ENCODE results near the gene KCNQ2.

DNA sequence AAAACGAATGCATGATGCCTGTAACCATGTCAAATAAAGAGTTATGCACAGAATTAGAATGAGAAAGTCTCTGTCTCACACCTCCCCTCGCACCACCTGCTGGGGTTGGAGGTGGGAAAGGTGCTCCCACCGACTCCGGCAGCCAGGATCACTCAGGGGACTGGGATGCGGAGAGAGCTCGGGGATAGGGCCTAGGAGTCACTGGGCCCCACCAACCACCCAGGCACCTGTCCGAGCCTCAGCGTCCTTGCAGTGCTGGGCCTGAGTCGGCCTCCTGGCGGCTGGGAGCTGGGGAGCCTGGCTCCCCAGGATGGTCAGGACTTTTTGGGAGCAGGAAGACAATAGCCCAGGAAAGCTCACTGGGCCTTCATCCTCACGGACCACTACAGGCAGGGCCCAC is 88.9 kb downstream of the KCNQ2 start:
- TF ChIP-seq ZFP30 (CRISPR knock-in tag; IDR thresholded peaks at IDR 0.05) (no peak), CSRNP3 (CRISPR knock-in tag; IDR thresholded peaks at IDR 0.05) (no peak), GLIS3 (CRISPR knock-in tag; IDR thresholded peaks at IDR 0.05) (no peak), ARNTL (CRISPR knock-in tag; IDR thresholded peaks at IDR 0.05; ENCODE audit: borderline replicate concordance, low read depth) (no peak), RARB (CRISPR knock-in tag; IDR thresholded peaks at IDR 0.05) (no peak), OSR1 (CRISPR knock-in tag; IDR thresholded peaks at IDR 0.05) (no peak), ZFP3 (CRISPR knock-in tag; IDR thresholded peaks at IDR 0.05) (no peak), PATZ1 (CRISPR knock-in tag; IDR thresholded peaks at IDR 0.05; ENCODE audit: borderline replicate concordance) (no peak), POU6F1 (CRISPR knock-in tag; IDR thresholded peaks at IDR 0.05; ENCODE audit: borderline replicate concordance, low read depth) (no peak), ZNF70 (CRISPR knock-in tag; IDR thresholded peaks at IDR 0.05) (no peak), TCF4 (CRISPR knock-in tag; IDR thresholded peaks at IDR 0.05; ENCODE audit: borderline replicate concordance) (no peak)
- TF ChIP-seq, protein P1, sequence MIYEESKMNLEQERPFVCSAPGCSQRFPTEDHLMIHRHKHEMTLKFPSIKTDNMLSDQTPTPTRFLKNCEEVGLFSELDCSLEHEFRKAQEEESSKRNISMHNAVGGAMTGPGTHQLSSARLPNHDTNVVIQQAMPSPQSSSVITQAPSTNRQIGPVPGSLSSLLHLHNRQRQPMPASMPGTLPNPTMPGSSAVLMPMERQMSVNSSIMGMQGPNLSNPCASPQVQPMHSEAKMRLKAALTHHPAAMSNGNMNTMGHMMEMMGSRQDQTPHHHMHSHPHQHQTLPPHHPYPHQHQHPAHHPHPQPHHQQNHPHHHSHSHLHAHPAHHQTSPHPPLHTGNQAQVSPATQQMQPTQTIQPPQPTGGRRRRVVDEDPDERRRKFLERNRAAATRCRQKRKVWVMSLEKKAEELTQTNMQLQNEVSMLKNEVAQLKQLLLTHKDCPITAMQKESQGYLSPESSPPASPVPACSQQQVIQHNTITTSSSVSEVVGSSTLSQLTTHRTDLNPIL (CRISPR knock-in tag; IDR thresholded peaks at IDR 0.05; ENCODE audit: low read depth): no peak

Measured in SK-N-SH treated with all-trans-retinoic acid at 6 μM for 48 hours (cell line).